IMR-90 (cell line): Measurements from ENCODE around the gene FBXO4. TPM values are rescaled to one million over a fixed set of nuclear protein-coding genes. Genes with fewer than 3 reads are reported as not detected.

Experiments
- ATAC-seq: fragments of 200-7000 bp; cut with Tn5 transposase; 2 replicates; pipeline ENCODE4 v1.9.1; 2020; ENCODE audit warnings: low read depth, mild to moderate bottlenecking, moderate library complexity
- BruUV-seq: library from RNA; stranded (reverse); fragments of 400-500 nt; replicated peaks from 2 replicates; lab custom pipeline; 2021; lab: Mats Ljungman, UMichigan
- CTCF ChIA-PET: fragments of 300-600 bp; formaldehyde crosslinking; extraction: SDS; loops from one replicate; lab custom pipeline; 2021; ENCODE audit warnings: antibody characterized with exemption; lab: Yijun Ruan, JAX
- POLR2A ChIA-PET: fragments of 300-600 bp; sonication (Branson Sonifier 250); formaldehyde crosslinking; loops from one replicate; lab custom pipeline; 2022; ENCODE audit warnings: antibody characterized with exemption; ENCODE audit not compliant: unreplicated experiment; lab: Charles Lee
- DNase-seq: peaks from one replicate; pipeline ENCODE4 v3.0.0; 2013
- H2AFZ ChIP-seq: replicated peaks from 2 replicates; pipeline ENCODE3; 2013; ENCODE audit warnings: low read length, mild to moderate bottlenecking; ENCODE audit not compliant: poor library complexity
- H2AK5ac ChIP-seq: 2 replicates; pipeline ENCODE4 v1.6.1; 2013; ENCODE audit warnings: low read depth, low read length, inconsistent platforms
- H2AK9ac ChIP-seq: replicated peaks from 2 replicates; pipeline ENCODE3; 2013; ENCODE audit warnings: mild to moderate bottlenecking, low read depth, low read length, moderate library complexity; ENCODE audit not compliant: poor library complexity
- H2BK120ac ChIP-seq: 2 replicates; pipeline ENCODE4 v1.6.1; 2013; ENCODE audit warnings: low read depth, low read length, inconsistent platforms
- H2BK15ac ChIP-seq: 3 replicates; pipeline ENCODE4 v1.6.1; 2013; ENCODE audit warnings: low read depth, low read length, inconsistent platforms
- H2BK20ac ChIP-seq: 2 replicates; pipeline ENCODE4 v1.6.1; 2013; ENCODE audit warnings: low read depth, mild to moderate bottlenecking, inconsistent platforms, low read length, moderate library complexity
- H2BK5ac ChIP-seq: 2 replicates; pipeline ENCODE4 v1.6.1; 2013; ENCODE audit warnings: mild to moderate bottlenecking, low read depth, low read length, inconsistent platforms; ENCODE audit not compliant: poor library complexity, severe bottlenecking
- H3K14ac ChIP-seq: replicated peaks from 2 replicates; pipeline ENCODE4 v1.6.1; 2013; ENCODE audit warnings: low read depth, low read length, inconsistent platforms
- H3K18ac ChIP-seq: 2 replicates; pipeline ENCODE4 v1.6.1; 2013; ENCODE audit warnings: low read depth, low read length, control low read depth
- H3K23ac ChIP-seq: 2 replicates; pipeline ENCODE4 v1.6.1; 2013; ENCODE audit warnings: low read depth, low read length, inconsistent platforms
- H3K27ac ChIP-seq: 2 replicates; pipeline ENCODE4 v1.5.1; 2013; ENCODE audit warnings: mild to moderate bottlenecking, control low read depth, low read length; ENCODE audit not compliant: insufficient read depth
- H3K27me3 ChIP-seq: 2 replicates; pipeline ENCODE4 v1.6.1; 2013; ENCODE audit warnings: low read length; ENCODE audit not compliant: control insufficient read depth, insufficient read depth
- H3K36me3 ChIP-seq: 2 replicates; pipeline ENCODE4 v1.6.1; 2013; ENCODE audit warnings: low read length, mixed read lengths; ENCODE audit not compliant: control insufficient read depth, insufficient read depth
- H3K4ac ChIP-seq: 2 replicates; pipeline ENCODE4 v1.6.1; 2013; ENCODE audit warnings: low read depth, low read length, inconsistent platforms
- H3K4me1 ChIP-seq: 2 replicates; pipeline ENCODE4 v1.6.1; 2013; ENCODE audit warnings: low read length, mixed read lengths; ENCODE audit not compliant: control insufficient read depth, insufficient read depth
- H3K4me2 ChIP-seq: 2 replicates; pipeline ENCODE4 v1.6.1; 2013; ENCODE audit warnings: low read depth, mild to moderate bottlenecking, control low read depth, low read length, moderate library complexity
- H3K4me3 ChIP-seq: 2 replicates; pipeline ENCODE4 v1.5.1; 2013; ENCODE audit warnings: low read depth, mild to moderate bottlenecking, control low read depth, low read length, moderate library complexity; ENCODE audit not compliant: insufficient read depth
- H3K56ac ChIP-seq: 2 replicates; pipeline ENCODE4 v1.6.1; 2013; ENCODE audit warnings: low read length, inconsistent platforms; ENCODE audit not compliant: insufficient read depth; ENCODE audit errors: extremely low read depth
- H3K79me1 ChIP-seq, 2 experiments: 2 replicates each; pipeline ENCODE4 v1.6.1; 2013; ENCODE audit warnings: low read length in 2 of 2, inconsistent platforms in 1 of 2, low read depth in 1 of 2
- H3K9ac ChIP-seq: 2 replicates; pipeline ENCODE4 v1.6.1; 2013; ENCODE audit warnings: low read depth, low read length, control low read depth
- H3K9me1 ChIP-seq: 2 replicates; pipeline ENCODE4 v1.6.1; 2013; ENCODE audit warnings: low read length, inconsistent platforms; ENCODE audit not compliant: insufficient read depth
- H3K9me3 ChIP-seq: 2 replicates; pipeline ENCODE4 v1.6.1; 2013; ENCODE audit warnings: low read length; ENCODE audit not compliant: control insufficient read depth, insufficient read depth
- H4K20me1 ChIP-seq: 2 replicates; pipeline ENCODE4 v1.6.1; 2013; ENCODE audit warnings: low read length, inconsistent platforms; ENCODE audit not compliant: insufficient read depth
- H4K5ac ChIP-seq: 2 replicates; pipeline ENCODE4 v1.6.1; 2013; ENCODE audit warnings: mild to moderate bottlenecking, low read depth, low read length, control low read depth
- H4K8ac ChIP-seq, 2 experiments: 2 replicates each; pipeline ENCODE4 v1.6.1; 2013; ENCODE audit warnings: low read depth in 2 of 2, low read length in 2 of 2, control low read depth in 1 of 2, inconsistent platforms in 1 of 2
- H4K91ac ChIP-seq: 2 replicates; pipeline ENCODE4 v1.6.1; 2013; ENCODE audit warnings: low read depth, low read length, inconsistent platforms; ENCODE audit not compliant: insufficient read depth
- MAFK ChIP-seq: IDR thresholded peaks from 2 replicates; pipeline ENCODE4 v1.6.1; 2012; ENCODE audit warnings: low read depth, low read length, improper control_type of control experiment
- MAZ ChIP-seq: IDR thresholded peaks from 2 replicates; pipeline ENCODE4 v1.6.1; 2012; ENCODE audit warnings: low read depth, mild to moderate bottlenecking, low read length, improper control_type of control experiment, moderate library complexity, borderline replicate concordance
- MXI1 ChIP-seq: IDR thresholded peaks from 2 replicates; pipeline ENCODE4 v1.6.1; 2012; ENCODE audit warnings: low read depth, mild to moderate bottlenecking, low read length, moderate library complexity, borderline replicate concordance
- POLR2A ChIP-seq: IDR thresholded peaks from 2 replicates; pipeline ENCODE4 v1.6.1; 2012; ENCODE audit warnings: mild to moderate bottlenecking, low read depth, low read length
- RCOR1 ChIP-seq: IDR thresholded peaks from 2 replicates; pipeline ENCODE4 v1.6.1; 2012; ENCODE audit warnings: mild to moderate bottlenecking, low read length, improper control_type of control experiment; ENCODE audit not compliant: insufficient replicate concordance
- RFX5 ChIP-seq: IDR thresholded peaks from 2 replicates; pipeline ENCODE4 v1.8.0; 2012; ENCODE audit warnings: low read depth, mild to moderate bottlenecking, low read length, moderate library complexity
- USF2 ChIP-seq: fragments of 150-350 bp; IDR thresholded peaks from 2 replicates; pipeline ENCODE4 v1.6.1; 2017; ENCODE audit warnings: mild to moderate bottlenecking, antibody characterized with exemption, low read length, low read depth
- WGBS, 2 experiments: methylation state at CpG; one replicate each; pipeline versions ENCODE4 v1.1.5 to v1.1.7; 2013; ENCODE audit warnings: missing lambda C conversion rate in 2 of 2; ENCODE audit not compliant: insufficient read length in 1 of 2; ENCODE audit errors: extremely low coverage in 2 of 2; 5-methylcytosine and 5-hydroxymethylcytosine counted together
- dilution Hi-C: fragments of 300-500 bp; cut with HindIII; formaldehyde crosslinking; loops from one replicate; pipeline ENCODE4 v1.14.3; 2018; ENCODE audit warnings: low sequenced_read_pairs; ENCODE audit not compliant: unreplicated experiment
- in situ Hi-C: fragments of 300-500 bp; cut with MboI; formaldehyde crosslinking; loops from 3 replicates; pipeline ENCODE4 v1.14.3; 2019; ENCODE audit warnings: low sequenced_read_pairs, inconsistent platforms, mixed read lengths
- intact Hi-C: fragments of 100-400 bp; cut with micrococcal nuclease; formaldehyde crosslinking; loops from 2 replicates; pipeline ENCODE4 v1.10.0; 2022
- polyA plus RNA-seq, 3 experiments: library from polyadenylated mRNA; depleted of rRNA; stranded (reverse); fragments of >200 nt; gene quantifications; 2 replicates each; pipeline ENCODE4 v1.2.3, GENCODE V29; 2012; ENCODE audit warnings: low replicate concordance in 1 of 3
- total RNA-seq: library from RNA; depleted of rRNA; stranded (reverse); fragments of >200 nt; gene quantifications from 2 replicates; pipeline ENCODE4 v1.2.3, GENCODE V29; 2012

Gene FBXO4
- total and polyA plus RNA-seq, 2 of the 4 experiments (the other 2 are of a cell fraction) = 3.5 to 4.1 TPM

GRCh38 chr5:41918105-41918504 lies 7.0 kb upstream of the FBXO4 start:
- Histone ChIP-seq H2BK20ac (no peak overlapping the region), H2BK5ac (no peak overlapping the region), H3K4me3 (no peak overlapping the region), H3K4me1 (no peaks in the 10 kb centered on the region), H4K20me1 (no peaks in the 10 kb centered on the region), H4K91ac (no peak overlapping the region), H2BK120ac (no peak overlapping the region), H3K4me2 (no peak overlapping the region), H3K9ac (no peak overlapping the region), H3K56ac (no peak overlapping the region), H3K79me1 (peaks cover 0 to 5% of the 10 kb centered on the region in 2 experiments; a peak in 2 of 4 replicates), H3K9me3 (no peaks in the 10 kb centered on the region), H4K5ac (no peak overlapping the region), H3K14ac (no peak overlapping the region), H2AK9ac (no peak overlapping the region), H3K27me3 (no peaks in the 10 kb centered on the region), H2AFZ (no peak overlapping the region), H2BK15ac (no peak overlapping the region; the same call in 2 of the 3 replicates), H3K18ac (no peak overlapping the region), H3K9me1 (no peaks in the 10 kb centered on the region), H2AK5ac (no peak overlapping the region), H4K8ac (no peak overlapping the region), H3K36me3 (peaks cover 16% of the 10 kb centered on the region), H3K4ac (no peak overlapping the region), H3K27ac (no peak overlapping the region), H3K23ac (no peak overlapping the region)
- CTCF ChIA-PET = no interaction called here
- ATAC-seq (no peak), DNase-seq (no peak)
- dilution Hi-C loops (no loop called here), intact Hi-C loops (no loop called here), in situ Hi-C loops (no loop called here)
- no peak for TF ChIP-seq MAZ
- no peak for TF ChIP-seq RFX5
- TF ChIP-seq POLR2A = no peak
- no peak for TF ChIP-seq MXI1
- TF ChIP-seq RCOR1 = no peak
- no peak for TF ChIP-seq USF2
- TF ChIP-seq MAFK = no peak
- no TSS peak for BruUV-seq
- 100% methylated on average over 2 of the region's 2 CpGs; no CpG with 5 or more reads in 1 of the 2 experiments for WGBS, 2 experiments
- POLR2A ChIA-PET = no interaction called here
